A549 (cell line): Measurements from ENCODE around the gene ANK3. TPM values are rescaled to one million over a fixed set of nuclear protein-coding genes. Genes with fewer than 3 reads are reported as not detected.

Source experiments
- ATAC-seq, 2 experiments: fragments of 200-7000 bp in 1 of 2; fragments of >200 bp in 1 of 2; cut with Nextera tagmentation in 1 of 2; cut with Tn5 transposase in 1 of 2; 3 replicates each; pipeline versions ENCODE4 v1.8.0 to v1.9.1; 2018 to 2020; ENCODE audit warnings: mild to moderate bottlenecking in 1 of 2, moderate library complexity in 1 of 2
- CTCF ChIA-PET: fragments of 300-600 bp; sonication (Branson Sonifier 250); formaldehyde crosslinking; extraction: SDS; loops from one replicate; lab custom pipeline; 2021; ENCODE audit warnings: antibody characterized with exemption, inconsistent platforms; lab: Yijun Ruan, JAX
- POLR2A ChIA-PET: fragments of 350-600 bp; formaldehyde crosslinking; extraction: SDS; loops from one replicate; lab custom pipeline; 2021; ENCODE audit warnings: antibody characterized with exemption, inconsistent platforms; lab: Yijun Ruan, JAX
- DNase-seq, 2 experiments: peaks; one replicate each; pipeline versions ENCODE4 v3.0.0 to v3.0.0-alpha.2; 2011 to 2016; ENCODE audit warnings: low read depth in 1 of 2, low spot score in 1 of 2
- FAIRE-seq: peaks from 2 replicates; lab custom pipeline; 2011; peaks lifted over from hg19 to GRCh38; lab: Jason Lieb, UNC
- H3K27ac ChIP-seq, 2 experiments: fragments of >200 bp; sonication (Bioruptor Twin); formaldehyde crosslinking; 3 replicates each; pipeline ENCODE4 v1.5.1; 2016 to 2017
- H3K4me1 ChIP-seq: fragments of >200 bp; sonication (Bioruptor Twin); formaldehyde crosslinking; 3 replicates; pipeline ENCODE4 v1.6.1; 2016
- H3K4me2 ChIP-seq: fragments of >200 bp; sonication (Bioruptor Twin); formaldehyde crosslinking; 3 replicates; pipeline ENCODE4 v1.6.1; 2016
- H3K4me3 ChIP-seq: fragments of >200 bp; sonication (Bioruptor Twin); formaldehyde crosslinking; 3 replicates; pipeline ENCODE4 v1.5.1; 2016
- H3K9me3 ChIP-seq: fragments of >200 bp; sonication (Bioruptor Twin); formaldehyde crosslinking; 3 replicates; pipeline ENCODE4 v1.6.1; 2016
- BCL3 ChIP-seq: fragments of >200 bp; sonication (Bioruptor Twin); formaldehyde crosslinking; IDR thresholded peaks from 3 replicates; pipeline ENCODE4 v1.6.1; 2016
- CBX8 ChIP-seq: fragments of 200-600 bp; sonication (generic); IDR thresholded peaks from 2 replicates; pipeline ENCODE4 v1.6.1; 2016
- CHD2 ChIP-seq: fragments of 150-350 bp; IDR thresholded peaks from 2 replicates; pipeline ENCODE4 v1.6.1; 2014; ENCODE audit warnings: low read length; ENCODE audit not compliant: partially characterized antibody
- EHF ChIP-seq: fragments of 250-450 bp; sonication (Bioruptor Pico); IDR thresholded peaks from 2 replicates; pipeline ENCODE4 v1.5.0; 2020; ENCODE audit warnings: mild to moderate bottlenecking
- EP300 ChIP-seq, 2 experiments: fragments of >200 bp; sonication (Bioruptor Twin); formaldehyde crosslinking; IDR thresholded peaks; 2 replicates in 1 of 2; 3 replicates in 1 of 2; pipeline ENCODE4 v1.6.1; 2016 to 2017
- FOSL2 ChIP-seq, 2 experiments: fragments of 450-650 bp in 1 of 2; fragments of >200 bp in 1 of 2; sonication (Bioruptor Twin) in 1 of 2; formaldehyde crosslinking; IDR thresholded peaks; 2 replicates each; pipeline versions ENCODE4 v1.5.0 to v1.6.1; 2016 to 2020; ENCODE audit warnings: mild to moderate bottlenecking in 1 of 2, moderate library complexity in 1 of 2
- HDAC2 ChIP-seq: fragments of 200-600 bp; sonication (generic); IDR thresholded peaks from 2 replicates; pipeline ENCODE4 v1.6.1; 2016
- HES2 ChIP-seq: fragments of >200 bp; sonication (Bioruptor Twin); formaldehyde crosslinking; IDR thresholded peaks from 2 replicates; pipeline ENCODE4 v1.6.1; 2016
- HEYL ChIP-seq: fragments of 250-450 bp; sonication (Bioruptor Pico); IDR thresholded peaks from 2 replicates; pipeline ENCODE4 v1.8.0; 2021; ENCODE audit warnings: mild to moderate bottlenecking, moderate library complexity
- HOXA7 ChIP-seq: fragments of 250-450 bp; sonication (Bioruptor Pico); IDR thresholded peaks from 2 replicates; pipeline ENCODE4 v1.5.0; 2020; ENCODE audit warnings: mild to moderate bottlenecking, moderate library complexity
- KDM1A ChIP-seq: fragments of 200-600 bp; sonication (generic); IDR thresholded peaks from 2 replicates; pipeline ENCODE4 v1.6.1; 2016; ENCODE audit warnings: low read depth, mild to moderate bottlenecking
- MAFK ChIP-seq: fragments of 450-650 bp; IDR thresholded peaks from 2 replicates; pipeline ENCODE4 v1.6.1; 2014; ENCODE audit not compliant: partially characterized antibody
- POLR2AphosphoS2 ChIP-seq: conservative IDR thresholded peaks from 2 replicates; pipeline ENCODE4 v1.6.1; 2012; ENCODE audit warnings: low read length, improper control_type of control experiment, inconsistent platforms
- RAD21 ChIP-seq, 2 experiments: fragments of >200 bp in 1 of 2; sonication (Bioruptor Twin) in 1 of 2; formaldehyde crosslinking in 1 of 2; IDR thresholded peaks in 1 of 2; conservative IDR thresholded peaks in 1 of 2; 2 replicates in 1 of 2; 3 replicates in 1 of 2; pipeline ENCODE4 v1.6.1; 2012 to 2018; ENCODE audit warnings: inconsistent platforms in 1 of 2
- RCOR1 ChIP-seq: fragments of 150-350 bp; IDR thresholded peaks from 2 replicates; pipeline ENCODE4 v1.6.1; 2014; ENCODE audit warnings: antibody characterized with exemption, low read length, low read depth
- RFX5 ChIP-seq: fragments of 450-650 bp; IDR thresholded peaks from 2 replicates; pipeline ENCODE4 v1.7.1; 2014; ENCODE audit warnings: antibody characterized with exemption, mild to moderate bottlenecking, moderate library complexity
- SREBF2 ChIP-seq: fragments of 450-650 bp; IDR thresholded peaks from 2 replicates; pipeline ENCODE4 v1.6.1; 2014; ENCODE audit warnings: mild to moderate bottlenecking, moderate library complexity
- TFCP2L1 ChIP-seq: fragments of 250-450 bp; sonication (Bioruptor Pico); IDR thresholded peaks from 2 replicates; pipeline ENCODE4 v1.5.0; 2021; ENCODE audit warnings: mild to moderate bottlenecking
- WGBS: methylation state at CpG from one replicate; pipeline ENCODE4 v1.1.6; 2017; ENCODE audit errors: missing lambda C conversion rate; 5-methylcytosine and 5-hydroxymethylcytosine counted together
- polyA plus RNA-seq, 4 experiments: library from polyadenylated mRNA; depleted of rRNA in 3 of 4; stranded (reverse); fragments of >200 nt; fragmentation: RNase III in 1 of 4; extraction: RNeasy Plus Mini Kit Qiagen cat#74134 plus additional on column Dnase treatment in 1 of 4; gene quantifications; 2 replicates in 3 of 4; 3 replicates in 1 of 4; pipeline ENCODE4 v1.2.3, GENCODE V29; 2011 to 2017

The ANK3 gene
- polyA plus RNA-seq, 2 of the 4 experiments (the other 2 are of a cell fraction) = 0.56 to 5.4 TPM

- WGBS = 91% methylated on average over 1 of the region's 1 CpG
- FAIRE-seq = no peak
- no peak for TF ChIP-seq RAD21 (conservative IDR thresholded peaks at IDR 0.05 in 1 of 2, IDR thresholded peaks at IDR 0.05 in 1 of 2)
- no peak for TF ChIP-seq RCOR1
- TF ChIP-seq EHF (CRISPR knock-in tag) = no peak
- no peak for TF ChIP-seq KDM1A
- TF ChIP-seq CBX8 = no peak
- TF ChIP-seq EP300 (IDR thresholded peaks at IDR 0.05) = no peak
- no peak for TF ChIP-seq HEYL (CRISPR knock-in tag)
- no peak for TF ChIP-seq HES2
- TF ChIP-seq CHD2 = no peak
- TF ChIP-seq HOXA7 (CRISPR knock-in tag) = no peak
- TF ChIP-seq FOSL2 (IDR thresholded peaks at IDR 0.05) = no peak
- no peak for TF ChIP-seq FOSL2 (CRISPR knock-in tag; IDR thresholded peaks at IDR 0.05)
- TF ChIP-seq BCL3 = no peak
- no peak for TF ChIP-seq POLR2AphosphoS2
- no peak for TF ChIP-seq TFCP2L1 (CRISPR knock-in tag)
- ChIA-PET POLR2A (no interaction called here), CTCF (interaction anchor here (1.1 kb wide), 1 partner anchor 10 kb away, joined by 5 read pairs; no protein-coding TSS in a partner anchor)
- Histone ChIP-seq H3K4me1 (peaks cover 12% of the 10 kb centered on the region; the same call in 1 of the 3 replicates), H3K27ac (no peak overlapping the region), H3K4me3 (no peak overlapping the region), H3K9me3 (no peaks in the 10 kb centered on the region), H3K4me2 (no peak overlapping the region)
- DNase-seq = no peak
- no peak for ATAC-seq
Observed at GRCh38 chr10:60313589-60313952, 76.1 kb downstream of the ANK3 start.

GRCh38 chr10:60312818-60313588 lies 76.7 kb downstream of the ANK3 start:
- H3K27ac ChIP-seq = no peak overlapping the region
- FAIRE-seq (no peak), ATAC-seq (no peak)
- POLR2A ChIA-PET = no interaction called here
- no peak for TF ChIP-seq CBX8
- TF ChIP-seq BCL3 = no peak
- TF ChIP-seq MAFK = peak; percentile 92
- no peak for TF ChIP-seq RFX5
- no peak for TF ChIP-seq SREBF2
- TF ChIP-seq, all 56 proteins: peak for 1
- Histone ChIP-seq H3K4me1 (peaks cover 12% of the 10 kb centered on the region; the same call in 1 of the 3 replicates), H3K4me3 (no peak overlapping the region), H3K9me3 (no peaks in the 10 kb centered on the region), H3K4me2 (no peak overlapping the region)
- CTCF ChIA-PET = interaction anchor here (0.6 to 1.1 kb wide), 6 partner anchors 10 to 131 kb away, joined by 3 to 7 read pairs (median 4); no protein-coding TSS in a partner anchor
- WGBS = 71% methylated on average over 6 of the region's 6 CpGs
- no peak for DNase-seq

DNA sequence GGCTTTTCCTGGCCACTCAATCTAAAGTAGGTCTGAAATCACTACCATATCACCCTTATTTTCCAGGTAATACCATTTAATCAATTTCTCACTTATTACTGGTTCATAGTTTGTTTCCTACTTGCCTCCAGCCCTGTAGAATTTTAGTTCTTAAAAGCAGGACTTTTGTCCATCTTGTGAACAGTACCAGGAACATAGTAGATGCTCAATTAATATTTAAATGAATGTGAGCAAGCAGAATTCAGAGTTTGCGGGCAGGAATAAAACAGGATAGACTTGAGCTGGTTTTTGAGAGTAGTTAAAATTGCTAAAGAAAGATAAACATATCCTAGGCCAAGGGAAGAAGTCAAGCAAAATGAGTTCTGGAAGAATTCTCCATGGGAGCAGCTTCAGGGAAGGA lies 77.9 kb downstream of the ANK3 start:
- peaks cover 12% of the 10 kb centered on the region; the same call in 1 of the 3 replicates for H3K4me1 ChIP-seq
- no peak for FAIRE-seq
- ATAC-seq = no peak
- WGBS = 93% methylated on average over 1 of the region's 1 CpG
- no peak overlapping the region for H3K4me2 ChIP-seq
- H3K4me3 ChIP-seq = no peak overlapping the region
- no peak for DNase-seq
- ChIA-PET POLR2A (no interaction called here), CTCF (interaction anchor here (1.0 to 1.1 kb wide), 2 partner anchors 11 to 124 kb away, joined by 3 to 7 read pairs; no protein-coding TSS in a partner anchor)
- TF ChIP-seq KDM1A = no peak
- TF ChIP-seq HDAC2 = no peak
- H3K27ac ChIP-seq = no peak overlapping the region
- no peaks in the 10 kb centered on the region for H3K9me3 ChIP-seq
